ENCODE measurements around the gene SLC4A11.

The SLC4A11 gene

DNA sequence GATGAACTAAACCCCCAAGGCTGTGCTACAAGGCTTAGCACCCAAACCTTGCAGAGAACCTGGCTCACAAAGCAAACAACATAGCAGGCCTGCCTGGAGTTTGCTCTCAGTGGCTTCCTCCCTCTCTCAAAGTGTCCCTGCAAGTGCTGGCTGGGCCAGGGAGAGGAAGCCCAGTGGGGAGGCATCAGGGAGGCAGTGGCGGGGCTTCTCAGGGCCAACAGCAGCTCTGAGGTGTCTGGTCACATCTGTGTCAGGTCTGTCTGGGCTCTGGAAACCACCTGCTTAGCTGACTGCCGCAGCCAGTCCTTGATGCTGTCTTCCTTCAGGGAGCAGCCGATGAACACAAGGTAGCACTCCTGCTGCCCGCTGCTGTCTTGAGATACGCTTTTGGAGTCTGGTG, 16.7 kb upstream of the SLC4A11 start:
- H3K27ac Mint-ChIP-seq = no peak overlapping the region
- H3K9me3 Mint-ChIP-seq (ENCODE audit: low read depth) = no peaks in the 10 kb centered on the region
- H3K4me1 Mint-ChIP-seq (ENCODE audit: low read depth) = no peaks in the 10 kb centered on the region
- H3K36me3 Mint-ChIP-seq = peaks cover 24% of the 10 kb centered on the region
- no peak overlapping the region for H3K4me3 Mint-ChIP-seq
- H3K27me3 Mint-ChIP-seq = no peaks in the 10 kb centered on the region

DNA sequence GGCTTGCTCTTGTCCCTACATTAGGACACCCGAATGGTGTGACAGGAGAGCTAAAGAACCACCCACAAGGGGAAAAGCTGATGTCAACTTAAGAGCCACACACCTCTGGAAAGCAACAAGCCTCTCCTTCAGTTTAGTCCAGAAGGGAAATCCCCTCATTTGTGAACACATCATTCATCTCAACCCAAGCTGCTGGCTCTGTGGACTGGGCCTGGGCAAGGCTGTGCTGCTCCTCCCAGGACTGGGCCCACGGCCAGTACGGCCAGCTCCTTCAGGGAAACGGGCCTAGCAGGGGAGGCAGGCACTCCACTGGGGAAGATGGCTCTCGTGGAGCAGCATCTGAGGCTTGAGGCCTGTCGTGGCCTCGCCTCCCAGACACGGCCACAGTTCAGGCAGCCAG, 12.8 kb upstream of the SLC4A11 start:
- no peak overlapping the region for H3K27ac Mint-ChIP-seq
- peaks cover 3% of the 10 kb centered on the region for H3K27me3 Mint-ChIP-seq
- peaks cover 1% of the 10 kb centered on the region for H3K4me1 Mint-ChIP-seq (ENCODE audit: low read depth)
- H3K9me3 Mint-ChIP-seq (ENCODE audit: low read depth) = no peaks in the 10 kb centered on the region
- H3K36me3 Mint-ChIP-seq = peaks cover 19% of the 10 kb centered on the region
- no peak overlapping the region for H3K4me3 Mint-ChIP-seq

DNA sequence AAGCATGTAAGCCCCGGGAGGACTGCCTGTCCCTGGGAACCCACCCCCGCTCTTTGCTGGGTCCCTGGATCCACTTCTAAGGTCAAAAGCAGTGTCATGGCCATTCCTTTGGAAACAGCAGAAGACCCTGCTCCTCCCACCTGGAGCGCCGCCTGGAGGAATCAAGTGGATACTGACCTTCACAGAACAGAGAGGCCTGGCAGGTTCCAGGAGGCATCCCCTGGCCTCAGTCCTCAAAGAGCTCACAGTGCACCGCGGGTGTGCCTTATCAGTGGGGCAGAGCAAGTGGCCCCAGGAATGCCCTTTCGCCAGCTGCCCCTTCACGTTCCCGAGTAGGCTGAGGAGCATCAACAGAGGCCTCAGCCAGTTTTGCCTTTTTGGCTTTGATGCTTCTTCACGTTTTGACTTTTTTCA, 11.1 kb upstream of the SLC4A11 start:
- H3K4me1 Mint-ChIP-seq (ENCODE audit: low read depth) = peaks cover 1% of the 10 kb centered on the region
- peaks cover 3% of the 10 kb centered on the region for H3K27me3 Mint-ChIP-seq
- H3K4me3 Mint-ChIP-seq = no peak overlapping the region
- peaks cover 8% of the 10 kb centered on the region for H3K36me3 Mint-ChIP-seq
- no peak overlapping the region for H3K27ac Mint-ChIP-seq
- H3K9me3 Mint-ChIP-seq (ENCODE audit: low read depth) = no peaks in the 10 kb centered on the region

DNA sequence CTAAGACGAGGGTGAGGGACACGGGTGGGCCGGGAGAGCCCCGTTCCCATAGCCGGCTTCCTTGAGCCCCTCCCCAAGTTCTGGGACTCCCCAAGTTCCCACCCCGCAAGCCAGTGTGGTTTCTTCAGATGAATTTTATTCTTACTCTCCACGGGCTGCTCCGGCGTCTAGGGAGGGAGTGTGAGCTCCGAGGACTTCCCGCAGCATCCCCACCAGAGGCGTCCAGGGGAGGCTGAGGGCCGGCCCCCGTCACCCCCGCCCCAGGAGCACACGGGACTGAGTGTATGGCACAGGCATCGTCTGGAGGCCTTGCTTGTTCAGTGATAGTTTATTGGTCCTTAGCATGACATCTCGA, 10.0 kb upstream of the SLC4A11 start:
- peak overlapping the region; percentile 32 for H3K4me3 Mint-ChIP-seq
- H3K9me3 Mint-ChIP-seq (ENCODE audit: low read depth) = no peaks in the 10 kb centered on the region
- H3K4me1 Mint-ChIP-seq (ENCODE audit: low read depth) = peaks cover 1% of the 10 kb centered on the region

DNA sequence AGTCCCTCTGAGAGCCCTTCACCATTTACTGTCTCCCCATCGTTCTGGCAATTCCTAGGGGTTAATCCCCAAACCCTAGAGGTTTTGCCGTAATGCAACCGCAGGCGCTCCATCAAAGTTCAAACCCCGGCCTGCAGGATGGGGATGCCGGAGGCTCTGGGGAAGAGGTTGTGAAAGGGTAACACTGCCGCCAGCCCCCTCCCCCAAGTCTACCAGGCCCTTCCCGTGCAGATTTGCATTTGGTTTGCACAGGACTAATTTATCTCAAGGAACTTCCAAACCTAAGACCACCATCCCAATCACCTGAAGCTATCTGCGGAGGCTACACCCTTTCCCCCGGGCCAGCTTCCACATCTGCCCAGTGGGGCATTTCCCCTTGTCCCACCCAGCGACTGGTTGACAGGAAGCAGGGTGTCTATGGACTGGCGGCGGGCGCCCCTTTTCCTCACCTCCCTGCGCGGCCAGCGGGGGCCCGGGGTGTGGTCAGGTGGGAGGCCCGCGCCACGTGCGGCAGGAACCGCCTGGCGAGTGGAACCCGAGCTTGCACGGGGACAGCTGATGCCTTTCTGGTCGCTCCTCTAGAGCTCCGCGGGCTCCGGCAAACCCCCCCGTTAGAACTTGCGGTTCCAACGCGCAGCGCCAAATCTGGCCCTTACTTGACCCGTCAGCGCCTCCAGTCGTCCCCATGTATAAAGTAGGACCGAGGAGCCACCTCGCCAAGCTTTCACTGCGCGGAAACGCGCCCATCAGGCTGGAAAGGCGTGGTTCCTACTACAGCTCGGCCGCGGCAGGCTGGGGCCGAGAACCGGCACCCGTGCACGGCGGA, 9.4 kb upstream of the SLC4A11 start:
- Mint-ChIP-seq H3K27ac (no peak overlapping the region), H3K27me3 (peaks cover 3% of the 10 kb centered on the region), H3K9me3 (ENCODE audit: low read depth) (no peaks in the 10 kb centered on the region), H3K36me3 (peaks cover 5% of the 10 kb centered on the region), H3K4me1 (ENCODE audit: low read depth) (peaks cover 1% of the 10 kb centered on the region), H3K4me3 (peak overlapping the region; percentile 32)

More for the DNA sequence above, 10.0 kb upstream of the SLC4A11 start:
- Mint-ChIP-seq H3K27ac (no peak overlapping the region), H3K27me3 (peaks cover 3% of the 10 kb centered on the region), H3K36me3 (peaks cover 5% of the 10 kb centered on the region)

DNA sequence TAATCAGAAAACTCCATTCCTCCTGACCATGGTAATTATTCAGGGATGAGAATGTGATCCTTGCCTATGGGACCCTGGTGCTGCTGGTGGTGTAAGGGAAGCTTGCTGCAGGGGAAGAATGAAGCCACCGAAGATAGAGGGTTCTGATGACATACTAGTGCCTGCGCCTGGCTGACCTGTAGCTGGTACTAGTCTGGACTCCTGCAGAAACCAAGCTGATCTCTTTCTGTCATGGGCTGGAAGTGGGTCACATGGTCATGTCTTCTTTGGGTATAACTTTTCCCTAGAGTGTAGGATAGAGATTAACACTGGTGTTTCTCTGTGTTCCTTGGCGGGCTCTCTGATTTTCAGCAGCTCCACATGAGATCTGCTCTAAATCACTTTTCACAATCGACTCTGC, 8.6 kb upstream of the SLC4A11 start:
- peaks cover 1% of the 10 kb centered on the region for H3K4me1 Mint-ChIP-seq (ENCODE audit: low read depth)
- peaks cover 5% of the 10 kb centered on the region for H3K36me3 Mint-ChIP-seq
- no peak overlapping the region for H3K4me3 Mint-ChIP-seq
- H3K9me3 Mint-ChIP-seq (ENCODE audit: low read depth) = no peaks in the 10 kb centered on the region
- H3K27me3 Mint-ChIP-seq = peaks cover 3% of the 10 kb centered on the region
- H3K27ac Mint-ChIP-seq = no peak overlapping the region

DNA sequence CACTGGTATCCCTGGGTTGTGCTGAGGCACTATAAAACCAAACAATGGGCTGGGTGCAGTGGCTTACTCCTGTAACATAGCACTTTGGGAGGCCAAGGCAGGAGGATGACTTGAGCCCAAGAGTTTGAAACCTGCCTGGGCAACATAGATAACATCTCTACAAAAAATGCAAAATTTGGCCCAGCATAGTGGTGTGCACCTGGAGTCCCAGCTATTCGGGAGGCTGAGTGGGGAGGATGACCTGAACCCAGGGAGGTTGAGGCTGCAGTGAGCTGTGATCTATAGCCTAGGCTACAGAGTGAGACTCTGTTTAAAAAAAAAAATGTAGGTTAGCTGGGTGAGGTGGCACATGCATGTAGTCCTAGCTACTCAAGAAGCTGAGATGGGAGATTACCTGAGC, 7.7 kb upstream of the SLC4A11 start:
- peaks cover 6% of the 10 kb centered on the region for H3K27me3 Mint-ChIP-seq
- no peak overlapping the region for H3K27ac Mint-ChIP-seq

DNA sequence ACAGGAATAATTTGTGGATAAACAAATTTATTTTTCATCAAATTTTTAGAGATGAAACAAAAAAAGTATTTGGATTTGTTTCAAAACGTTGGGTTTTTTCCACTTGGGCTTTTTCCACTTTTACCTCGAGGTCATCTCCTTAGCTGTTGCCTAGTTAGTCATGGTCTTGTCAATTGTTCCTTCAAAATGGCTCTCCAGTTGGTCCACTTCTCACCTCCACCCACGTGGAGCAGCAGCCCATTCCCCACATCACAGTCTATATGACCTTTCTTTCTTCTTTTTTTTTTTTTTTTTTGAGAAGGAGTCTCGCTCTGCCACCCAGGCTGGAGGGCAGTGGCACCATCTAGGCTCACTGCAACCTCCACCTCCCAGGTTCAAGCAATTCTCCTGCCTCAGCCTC, 6.7 kb upstream of the SLC4A11 start:
- Mint-ChIP-seq H3K9me3 (ENCODE audit: low read depth) (no peaks in the 10 kb centered on the region), H3K4me3 (no peak overlapping the region), H3K4me1 (ENCODE audit: low read depth) (peaks cover 5% of the 10 kb centered on the region), H3K27ac (no peak overlapping the region), H3K27me3 (peaks cover 12% of the 10 kb centered on the region), H3K36me3 (no peaks in the 10 kb centered on the region)

More for the DNA sequence above, 7.7 kb upstream of the SLC4A11 start:
- Mint-ChIP-seq H3K4me3 (no peak overlapping the region), H3K9me3 (ENCODE audit: low read depth) (no peaks in the 10 kb centered on the region), H3K4me1 (ENCODE audit: low read depth) (peaks cover 1% of the 10 kb centered on the region), H3K36me3 (peaks cover 3% of the 10 kb centered on the region)

DNA sequence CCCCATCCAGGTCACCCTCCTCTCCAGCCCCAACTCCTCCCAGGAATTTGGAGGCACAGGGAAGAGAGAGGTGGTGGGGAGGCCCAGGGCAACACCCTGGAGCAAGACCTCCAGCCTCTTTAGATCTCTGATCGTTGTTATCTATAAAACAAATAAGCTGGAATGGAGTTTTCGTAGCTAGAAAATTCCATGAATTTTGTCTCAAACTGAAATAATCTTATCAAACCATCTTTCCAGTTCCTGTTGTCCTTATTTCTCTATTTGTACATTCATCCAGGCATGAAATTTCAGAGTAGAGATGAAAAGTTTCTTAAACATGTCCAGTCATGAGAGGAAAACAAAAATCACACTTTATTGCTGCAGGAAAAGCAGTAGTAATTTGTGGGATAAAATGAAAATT, 6.2 kb upstream of the SLC4A11 start:
- peaks cover 10% of the 10 kb centered on the region for H3K27me3 Mint-ChIP-seq
- H3K4me3 Mint-ChIP-seq = no peak overlapping the region
- H3K9me3 Mint-ChIP-seq (ENCODE audit: low read depth) = no peaks in the 10 kb centered on the region

DNA sequence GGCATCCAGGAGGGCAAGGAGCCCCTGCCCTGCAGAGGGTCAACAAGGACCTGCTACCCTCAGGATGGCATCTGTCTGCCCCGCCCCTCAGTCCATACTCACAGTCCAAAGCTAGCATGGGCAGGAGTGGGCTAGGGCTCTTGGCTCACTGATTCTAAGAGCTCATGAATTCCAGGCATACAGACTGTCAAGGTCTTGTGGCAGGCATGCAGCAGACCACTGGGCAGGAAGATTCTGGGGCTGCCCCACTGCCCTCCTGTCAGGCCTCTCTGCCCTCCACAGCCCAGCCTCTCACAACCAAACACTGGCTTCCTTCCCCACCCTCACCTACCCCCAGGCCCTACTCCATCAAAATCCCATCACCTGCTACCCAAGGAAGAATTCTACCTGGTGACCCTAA, 5.6 kb upstream of the SLC4A11 start:
- peaks cover 9% of the 10 kb centered on the region for H3K4me1 Mint-ChIP-seq (ENCODE audit: low read depth)
- H3K27ac Mint-ChIP-seq = no peak overlapping the region
- no peaks in the 10 kb centered on the region for H3K9me3 Mint-ChIP-seq (ENCODE audit: low read depth)
- H3K36me3 Mint-ChIP-seq = no peaks in the 10 kb centered on the region
- H3K4me3 Mint-ChIP-seq = no peak overlapping the region
- peaks cover 12% of the 10 kb centered on the region for H3K27me3 Mint-ChIP-seq

More for the DNA sequence above, 6.2 kb upstream of the SLC4A11 start:
- Mint-ChIP-seq H3K4me1 (ENCODE audit: low read depth) (peaks cover 5% of the 10 kb centered on the region), H3K27ac (no peak overlapping the region), H3K36me3 (no peaks in the 10 kb centered on the region)

DNA sequence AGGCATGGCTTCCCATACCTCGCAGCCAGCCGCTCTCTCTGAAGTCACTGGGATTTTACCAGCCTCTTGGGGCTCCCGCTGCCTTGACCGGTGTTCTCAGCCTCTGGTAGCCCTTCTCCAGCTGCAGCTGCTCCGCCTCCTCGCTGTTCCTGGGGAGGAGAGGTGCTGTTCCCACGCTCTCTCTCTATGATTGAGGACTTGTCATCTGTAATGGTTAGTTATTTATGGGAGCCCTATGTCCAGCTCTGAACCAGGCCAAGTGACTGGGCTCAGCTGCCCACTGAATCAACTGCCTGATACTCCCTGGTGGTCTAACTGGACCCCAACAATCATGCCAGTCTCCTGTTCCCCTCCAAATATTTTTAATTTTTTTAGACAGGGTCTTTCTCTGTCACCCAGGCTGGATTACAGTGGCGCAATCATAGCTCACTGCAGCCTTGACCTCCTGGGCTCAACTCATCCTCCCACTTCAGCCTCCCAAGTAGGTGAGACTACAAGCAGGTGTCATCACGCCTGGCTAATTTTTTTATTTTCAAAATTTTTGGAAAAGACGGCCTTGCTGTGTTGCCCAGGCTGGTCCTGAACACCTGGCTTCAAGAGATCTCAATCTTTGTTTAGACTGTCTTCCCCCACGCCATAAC, 4.8 kb upstream of the SLC4A11 start:
- Mint-ChIP-seq H3K27me3 (peaks cover 12% of the 10 kb centered on the region), H3K9me3 (ENCODE audit: low read depth) (no peaks in the 10 kb centered on the region), H3K27ac (no peak overlapping the region), H3K36me3 (no peaks in the 10 kb centered on the region), H3K4me1 (ENCODE audit: low read depth) (peaks cover 10% of the 10 kb centered on the region), H3K4me3 (no peak overlapping the region)

DNA sequence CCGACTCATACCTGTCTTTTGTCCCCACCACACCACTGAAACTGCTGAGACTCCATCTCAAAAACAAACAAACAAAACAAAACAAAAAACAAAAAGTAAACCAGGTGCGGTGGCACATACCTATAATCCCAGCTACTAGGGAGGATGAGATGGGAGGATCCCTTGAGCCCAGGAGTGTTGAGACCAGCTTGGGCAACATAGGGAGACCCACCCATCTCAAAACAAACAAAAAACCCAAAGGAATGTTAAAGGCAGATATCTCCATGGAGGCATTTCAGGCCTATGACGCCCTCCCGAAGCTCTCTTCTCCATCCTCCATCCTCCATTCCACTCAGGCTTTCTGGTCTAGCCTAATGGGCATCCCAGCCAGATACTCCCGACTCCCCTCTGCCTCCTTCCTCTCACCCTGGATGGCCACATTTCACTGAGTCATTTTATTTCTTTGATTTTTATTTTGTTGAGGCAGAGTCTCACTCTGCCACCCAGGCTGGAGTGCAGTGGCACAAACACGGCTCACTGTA, 3.2 kb upstream of the SLC4A11 start:
- H3K27ac Mint-ChIP-seq = no peak overlapping the region
- H3K27me3 Mint-ChIP-seq = peaks cover 12% of the 10 kb centered on the region
- H3K4me1 Mint-ChIP-seq (ENCODE audit: low read depth) = peaks cover 10% of the 10 kb centered on the region
- no peaks in the 10 kb centered on the region for H3K9me3 Mint-ChIP-seq (ENCODE audit: low read depth)
- H3K4me3 Mint-ChIP-seq = no peak overlapping the region
- no peaks in the 10 kb centered on the region for H3K36me3 Mint-ChIP-seq

DNA sequence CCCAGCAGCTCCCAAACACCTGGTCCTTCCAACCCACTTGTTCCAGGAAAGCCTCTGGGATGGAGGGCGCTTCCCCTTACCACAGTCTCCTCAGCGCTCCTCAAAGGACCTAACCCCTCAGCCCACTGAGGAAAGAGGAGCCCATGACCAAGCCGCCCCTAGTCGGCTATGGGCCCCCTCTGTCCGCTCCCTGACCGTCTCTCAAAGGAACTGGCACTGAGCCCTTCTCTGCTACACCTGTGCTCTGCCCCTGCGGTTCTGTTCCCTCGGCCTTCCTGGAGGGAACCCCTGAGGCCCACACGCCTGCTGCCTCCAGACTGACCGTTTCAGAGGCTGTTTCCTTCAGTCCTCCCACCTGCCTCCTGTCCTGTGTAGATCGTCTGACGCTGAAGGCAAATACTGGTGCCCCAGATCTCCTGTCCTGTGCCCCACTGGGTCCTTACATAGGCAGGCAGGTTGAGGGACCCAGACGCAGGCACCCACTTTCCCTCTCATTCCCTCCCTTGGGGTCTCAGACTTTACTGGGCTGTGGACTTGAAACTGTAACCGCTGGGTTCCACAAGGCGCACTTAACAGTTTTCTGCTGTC, 1.9 kb upstream of the SLC4A11 start:
- H3K4me1 Mint-ChIP-seq (ENCODE audit: low read depth) = peaks cover 14% of the 10 kb centered on the region
- H3K4me3 Mint-ChIP-seq = peak overlapping the region; percentile 63
- H3K27ac Mint-ChIP-seq = peak overlapping the region; percentile 50
- peaks cover 20% of the 10 kb centered on the region for H3K27me3 Mint-ChIP-seq
- no peaks in the 10 kb centered on the region for H3K36me3 Mint-ChIP-seq
- H3K9me3 Mint-ChIP-seq (ENCODE audit: low read depth) = no peaks in the 10 kb centered on the region

DNA sequence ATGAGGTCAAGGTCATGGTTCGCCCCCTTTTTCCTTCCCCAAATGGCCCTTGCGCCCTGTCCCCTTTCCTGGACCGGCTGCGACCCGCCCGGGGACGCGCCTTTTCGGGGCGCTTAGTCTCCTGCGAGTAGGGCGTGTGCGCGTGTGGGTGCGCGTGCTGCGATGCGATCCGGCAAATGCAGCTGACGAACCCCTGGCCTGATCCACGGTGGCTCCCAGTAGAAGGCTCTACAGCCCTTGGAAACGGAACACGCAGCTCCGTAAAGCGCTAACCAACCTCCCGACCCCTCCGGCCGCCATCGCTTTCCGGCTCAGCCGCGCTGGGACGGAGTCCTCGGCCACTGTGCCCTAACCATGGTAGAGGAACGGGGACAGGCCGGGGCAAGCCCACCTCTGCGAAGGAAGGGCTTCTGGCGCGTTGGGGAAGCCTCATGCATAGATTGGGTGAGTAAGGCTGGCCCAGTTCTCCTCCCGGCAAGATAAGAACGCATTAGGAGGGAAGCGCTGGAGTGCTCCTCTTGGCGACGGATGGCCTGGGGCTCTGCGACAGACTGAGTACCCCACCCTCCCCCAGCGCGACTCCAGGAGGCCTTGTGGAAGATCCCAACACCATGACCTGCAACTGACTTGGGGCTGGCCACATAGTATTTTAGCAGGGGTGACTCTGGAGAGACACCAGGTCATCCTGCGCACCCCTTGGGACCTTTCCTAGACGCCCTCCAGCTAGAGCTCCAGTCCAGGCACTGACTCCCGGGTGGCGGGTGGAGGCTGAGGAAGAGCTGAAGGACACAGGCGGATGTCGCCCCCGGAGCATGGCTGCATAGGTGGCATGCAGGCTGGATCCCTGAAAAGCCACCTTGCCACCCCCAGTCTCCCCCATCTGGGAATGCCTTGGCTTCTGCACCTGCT, 1.1 kb upstream of the SLC4A11 start:
- H3K36me3 Mint-ChIP-seq = no peaks in the 10 kb centered on the region
- H3K27ac Mint-ChIP-seq = no peak overlapping the region
- peak overlapping the region; percentile 88 for H3K4me3 Mint-ChIP-seq
- H3K4me1 Mint-ChIP-seq (ENCODE audit: low read depth) = peaks cover 14% of the 10 kb centered on the region
- H3K27me3 Mint-ChIP-seq = peaks cover 22% of the 10 kb centered on the region
- no peaks in the 10 kb centered on the region for H3K9me3 Mint-ChIP-seq (ENCODE audit: low read depth)
